ENCODE results near the gene DIO2. TPM values are rescaled to one million over a fixed set of nuclear protein-coding genes. Genes with fewer than 3 reads are reported as not detected.

Gene DIO2
- total RNA-seq, 2 experiments from 2014 or later, result not detected

DNA sequence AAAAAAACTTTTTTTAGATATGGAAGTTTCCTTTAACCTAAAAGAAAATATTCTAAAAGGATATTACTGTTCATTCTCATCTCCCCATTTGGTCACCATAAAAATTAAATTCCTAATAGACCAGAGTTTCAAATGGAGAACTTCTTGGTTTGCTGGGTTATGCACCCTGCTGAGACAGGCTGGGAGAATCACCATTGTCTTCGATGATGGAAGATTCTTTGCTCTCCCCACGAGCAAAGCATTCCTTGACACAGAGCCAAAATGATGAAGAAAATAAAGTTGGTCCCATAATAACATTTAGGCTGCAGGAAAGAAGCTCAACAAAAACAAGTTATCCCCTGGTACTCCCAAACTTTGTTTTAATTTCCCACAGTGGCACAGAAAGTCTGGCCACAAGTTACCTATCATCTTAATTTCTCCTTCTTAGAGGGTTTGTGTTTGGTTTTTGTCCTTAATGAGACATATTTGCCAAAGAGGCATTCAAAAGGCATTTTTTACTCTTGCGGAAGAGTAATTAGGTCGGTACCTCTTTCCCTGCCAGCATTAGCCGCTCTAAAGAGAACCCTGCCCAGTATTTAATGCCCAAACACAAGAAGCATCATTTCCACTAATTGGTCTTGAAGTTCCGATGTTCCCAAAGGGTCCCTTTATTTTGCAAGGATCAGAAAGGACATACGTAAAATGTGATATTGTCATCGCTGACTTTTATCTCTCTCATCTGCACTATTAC, 4.8 kb downstream of the DIO2 start:
- DNase-seq, result no peak
- Mint-ChIP-seq H3K9me3 (peaks cover 1% of the 10 kb centered on the region), H3K27ac (no peak overlapping the region), H3K36me3 (no peaks in the 10 kb centered on the region), H3K4me3 (no peak overlapping the region), H3K4me1 (no peaks in the 10 kb centered on the region), H3K27me3 (no peaks in the 10 kb centered on the region)
- ATAC-seq (ENCODE audit: low read depth), result no peak
- POLR2A ChIA-PET, result no interaction called here

DNA sequence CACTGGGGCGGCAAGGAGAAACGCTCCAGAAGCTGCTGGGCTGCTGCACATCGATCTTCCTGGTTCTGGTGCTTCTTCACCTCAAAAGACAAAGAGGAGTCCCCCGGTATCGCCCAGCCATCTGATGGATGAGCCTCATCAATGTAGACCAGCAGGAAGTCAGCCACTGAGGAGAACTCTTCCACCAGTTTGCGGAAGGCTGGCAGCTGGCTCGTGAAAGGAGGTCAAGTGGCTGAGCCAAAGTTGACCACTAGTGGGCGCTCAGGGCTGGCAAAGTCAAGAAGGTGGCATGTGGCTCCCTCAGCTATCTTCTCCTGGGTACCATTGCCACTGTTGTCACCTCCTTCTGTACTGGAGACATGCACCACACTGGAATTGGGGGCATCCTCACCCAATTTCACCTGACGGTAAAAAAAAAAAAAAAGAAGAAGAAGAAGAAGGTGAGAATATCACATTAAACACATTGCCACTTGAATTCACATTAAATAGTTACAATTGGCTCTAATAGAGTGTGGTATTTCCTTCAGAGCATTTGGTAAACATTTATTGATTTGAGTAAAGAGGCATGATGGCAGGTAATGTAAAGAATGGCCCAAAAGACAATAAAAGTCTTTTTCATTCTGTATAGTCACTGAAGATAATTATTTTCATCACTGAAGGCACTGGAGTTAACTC, 8.3 kb downstream of the DIO2 start:
- no peak for DNase-seq

DNA sequence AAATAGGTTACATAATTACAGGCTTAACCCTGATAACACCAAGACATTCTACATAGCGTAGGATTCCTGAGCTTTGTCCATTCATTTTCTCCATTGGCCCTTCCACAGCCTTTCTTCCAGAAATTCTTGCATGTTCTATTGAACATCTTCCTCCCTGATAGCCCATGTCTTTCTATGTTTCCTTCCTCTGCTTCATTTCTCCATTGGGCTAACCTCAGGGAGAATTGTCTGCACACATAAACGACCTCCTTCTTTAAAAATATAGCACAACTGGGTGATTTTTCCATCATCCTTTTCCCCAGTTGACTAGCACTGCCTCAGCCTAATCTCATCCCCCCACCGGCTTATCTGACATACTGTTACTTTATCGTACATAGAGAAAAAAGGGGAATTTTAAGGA, 11.2 kb downstream of the DIO2 start:
- H3K9me3 Mint-ChIP-seq, result no peaks in the 10 kb centered on the region
- no peaks in the 10 kb centered on the region for H3K4me1 Mint-ChIP-seq
- ATAC-seq (ENCODE audit: low read depth) (no peak), DNase-seq (no peak)
- no peaks in the 10 kb centered on the region for H3K27me3 Mint-ChIP-seq
- POLR2A ChIA-PET, result no interaction called here
- no peak overlapping the region for H3K4me3 Mint-ChIP-seq
- no peak overlapping the region for H3K27ac Mint-ChIP-seq
- H3K36me3 Mint-ChIP-seq, result no peaks in the 10 kb centered on the region

More for the DNA sequence above, 8.3 kb downstream of the DIO2 start:
- no peaks in the 10 kb centered on the region for H3K27me3 Mint-ChIP-seq
- no peak overlapping the region for H3K4me3 Mint-ChIP-seq
- no peak for ATAC-seq (ENCODE audit: low read depth)
- H3K27ac Mint-ChIP-seq, result no peak overlapping the region
- POLR2A ChIA-PET, result no interaction called here
- H3K36me3 Mint-ChIP-seq, result no peaks in the 10 kb centered on the region
- no peaks in the 10 kb centered on the region for H3K4me1 Mint-ChIP-seq
- no peaks in the 10 kb centered on the region for H3K9me3 Mint-ChIP-seq

DNA sequence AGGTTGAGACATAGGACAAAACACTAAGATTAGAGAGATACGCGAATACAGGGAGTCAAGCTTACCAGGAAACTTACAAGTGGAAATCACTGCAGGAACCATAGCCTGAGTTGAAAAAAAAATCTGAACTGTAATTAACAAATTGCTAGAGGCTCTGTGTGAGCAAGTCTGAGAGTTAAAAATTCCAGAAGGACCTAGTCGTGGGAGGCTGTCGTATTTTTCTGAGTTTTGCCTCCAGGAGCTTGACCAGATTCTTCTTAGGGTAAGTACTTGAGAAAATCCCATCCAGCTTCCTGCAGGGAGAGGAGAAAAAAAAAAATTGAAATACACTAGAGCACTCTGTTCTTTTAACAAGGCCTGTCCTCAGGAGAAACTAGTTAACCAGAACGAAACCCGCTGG, 22.7 kb downstream of the DIO2 start:
- Mint-ChIP-seq H3K36me3 (no peaks in the 10 kb centered on the region), H3K4me3 (no peak overlapping the region), H3K9me3 (peaks cover 2% of the 10 kb centered on the region), H3K4me1 (no peaks in the 10 kb centered on the region), H3K27me3 (no peaks in the 10 kb centered on the region), H3K27ac (no peak overlapping the region)
- no peak for DNase-seq
- POLR2A ChIA-PET, result no interaction called here
- ATAC-seq (ENCODE audit: low read depth), result no peak

DNA sequence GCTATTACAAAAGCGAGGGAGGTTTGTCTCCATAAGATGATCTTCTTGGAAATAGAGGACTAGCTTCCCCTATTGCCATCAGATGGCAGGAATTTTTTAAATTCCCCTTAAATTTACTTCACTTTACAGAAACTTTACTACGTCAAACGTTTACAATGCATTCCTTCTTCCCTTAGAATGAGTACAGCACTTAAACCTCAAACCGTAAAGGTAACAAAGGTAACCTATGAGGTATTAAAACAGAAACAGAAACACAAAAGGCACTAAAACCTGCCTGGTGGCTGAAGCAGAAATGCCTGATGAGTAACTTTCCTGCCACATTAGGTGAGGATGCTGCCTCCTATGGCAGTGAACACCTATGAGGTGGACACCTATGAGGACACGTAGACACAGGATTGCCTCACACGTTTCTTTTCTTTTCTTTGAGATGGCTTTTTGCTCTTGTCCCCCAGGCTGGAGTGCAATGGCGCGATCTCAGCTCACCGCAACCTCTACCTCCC, 25.0 kb downstream of the DIO2 start:
- POLR2A ChIA-PET, result no interaction called here
- no peak for DNase-seq

DNA sequence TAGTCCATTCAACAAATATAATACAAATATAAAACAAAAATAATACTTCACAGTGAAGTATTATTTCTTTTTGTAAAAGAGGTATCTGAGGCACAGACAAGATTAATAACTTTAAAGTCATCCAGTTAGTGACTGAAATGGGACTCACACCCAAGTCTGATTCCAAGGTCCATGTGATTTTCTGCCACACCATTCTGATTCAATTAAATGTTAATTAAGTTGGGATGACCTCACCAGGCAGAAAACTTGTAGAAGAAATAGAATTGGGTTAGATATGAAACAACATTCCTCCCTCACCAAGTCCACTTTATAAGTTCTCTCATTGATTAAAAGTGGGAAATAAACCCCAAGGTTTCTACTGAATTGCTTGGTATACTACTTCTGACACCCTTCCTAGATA, 34.4 kb downstream of the DIO2 start:
- Mint-ChIP-seq H3K4me3 (no peak overlapping the region), H3K27ac (no peak overlapping the region), H3K27me3 (no peaks in the 10 kb centered on the region), H3K4me1 (no peaks in the 10 kb centered on the region), H3K36me3 (no peaks in the 10 kb centered on the region), H3K9me3 (no peaks in the 10 kb centered on the region)
- DNase-seq (no peak), ATAC-seq (ENCODE audit: low read depth) (no peak)
- POLR2A ChIA-PET, result no interaction called here

More for the DNA sequence above, 25.0 kb downstream of the DIO2 start:
- Mint-ChIP-seq H3K27me3 (no peaks in the 10 kb centered on the region), H3K27ac (no peak overlapping the region), H3K4me1 (no peaks in the 10 kb centered on the region), H3K4me3 (no peak overlapping the region), H3K36me3 (no peaks in the 10 kb centered on the region), H3K9me3 (peaks cover 2% of the 10 kb centered on the region)
- ATAC-seq (ENCODE audit: low read depth), result no peak

DNA sequence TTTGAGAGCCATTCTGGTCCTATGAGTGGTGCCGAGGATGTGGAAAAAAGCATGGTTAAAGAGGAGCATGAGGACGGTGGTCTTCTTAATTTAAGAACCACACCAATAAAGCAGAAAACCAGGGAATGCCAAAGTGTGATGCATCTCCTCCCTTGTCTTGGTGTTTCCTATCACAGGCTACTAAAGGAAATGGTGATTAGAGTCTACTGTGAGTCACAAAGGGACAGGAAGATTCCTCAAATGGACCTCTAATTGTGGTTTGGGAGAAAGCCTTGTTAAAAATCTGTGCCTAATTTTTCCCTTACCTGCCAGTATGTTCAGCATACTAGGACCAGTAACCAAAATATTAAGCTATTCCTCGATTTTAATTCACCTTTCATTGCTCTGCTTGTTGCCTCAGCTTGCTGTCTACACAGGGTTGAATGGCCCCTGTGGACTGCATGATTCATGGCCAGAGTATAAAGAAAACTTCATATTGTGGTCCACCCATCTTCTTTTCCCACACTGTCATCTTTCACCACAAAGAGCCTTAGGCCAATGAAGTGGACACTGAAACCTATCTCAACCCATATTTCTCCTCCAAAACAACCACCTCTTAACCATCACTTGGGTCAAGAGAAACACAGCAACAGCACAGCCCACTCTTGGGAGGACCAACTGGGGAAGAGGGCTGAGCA, 38.8 kb downstream of the DIO2 start:
- Mint-ChIP-seq H3K27ac (no peak overlapping the region), H3K4me3 (no peak overlapping the region), H3K9me3 (no peaks in the 10 kb centered on the region), H3K36me3 (no peaks in the 10 kb centered on the region), H3K27me3 (no peaks in the 10 kb centered on the region), H3K4me1 (no peaks in the 10 kb centered on the region)
- POLR2A ChIA-PET, result no interaction called here
- DNase-seq, result no peak
- ATAC-seq (ENCODE audit: low read depth), result no peak

DNA sequence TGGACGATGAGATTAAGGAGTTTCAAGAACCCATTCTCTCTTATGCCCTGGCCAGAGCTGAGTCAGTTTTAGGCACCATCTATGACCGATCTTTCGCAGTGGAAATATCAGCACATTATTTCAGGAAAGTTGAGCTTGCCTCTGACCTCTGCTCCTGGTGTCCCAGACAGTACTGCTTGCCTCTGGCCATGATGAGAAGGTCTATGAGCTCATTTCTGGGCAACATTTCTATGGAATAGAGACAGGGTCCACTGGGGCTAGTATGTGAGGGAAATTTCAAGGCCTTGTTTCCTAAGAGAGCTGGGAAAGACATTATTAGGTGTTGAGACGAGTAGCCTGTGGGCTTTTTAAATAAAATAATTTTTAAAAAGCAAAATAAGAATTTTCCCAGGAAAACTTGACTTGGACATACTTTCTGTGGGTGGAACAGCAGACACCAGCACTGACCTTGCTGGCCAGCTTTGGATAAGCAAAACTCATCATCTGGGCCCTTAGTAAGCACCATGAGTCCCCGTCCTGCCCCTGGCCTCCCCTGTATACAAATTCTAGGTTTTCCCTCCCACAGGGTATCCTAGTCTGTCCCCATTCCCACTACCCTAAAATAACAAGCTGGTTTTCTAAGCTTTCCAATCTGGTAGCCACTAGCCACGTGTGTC, 43.4 kb downstream of the DIO2 start:
- no peak overlapping the region for H3K4me3 Mint-ChIP-seq
- no peaks in the 10 kb centered on the region for H3K27me3 Mint-ChIP-seq
- H3K4me1 Mint-ChIP-seq, result no peaks in the 10 kb centered on the region
- no peak overlapping the region for H3K27ac Mint-ChIP-seq
- POLR2A ChIA-PET, result no interaction called here
- no peaks in the 10 kb centered on the region for H3K9me3 Mint-ChIP-seq
- no peaks in the 10 kb centered on the region for H3K36me3 Mint-ChIP-seq
- DNase-seq, result no peak
- no peak for ATAC-seq (ENCODE audit: low read depth)

DNA sequence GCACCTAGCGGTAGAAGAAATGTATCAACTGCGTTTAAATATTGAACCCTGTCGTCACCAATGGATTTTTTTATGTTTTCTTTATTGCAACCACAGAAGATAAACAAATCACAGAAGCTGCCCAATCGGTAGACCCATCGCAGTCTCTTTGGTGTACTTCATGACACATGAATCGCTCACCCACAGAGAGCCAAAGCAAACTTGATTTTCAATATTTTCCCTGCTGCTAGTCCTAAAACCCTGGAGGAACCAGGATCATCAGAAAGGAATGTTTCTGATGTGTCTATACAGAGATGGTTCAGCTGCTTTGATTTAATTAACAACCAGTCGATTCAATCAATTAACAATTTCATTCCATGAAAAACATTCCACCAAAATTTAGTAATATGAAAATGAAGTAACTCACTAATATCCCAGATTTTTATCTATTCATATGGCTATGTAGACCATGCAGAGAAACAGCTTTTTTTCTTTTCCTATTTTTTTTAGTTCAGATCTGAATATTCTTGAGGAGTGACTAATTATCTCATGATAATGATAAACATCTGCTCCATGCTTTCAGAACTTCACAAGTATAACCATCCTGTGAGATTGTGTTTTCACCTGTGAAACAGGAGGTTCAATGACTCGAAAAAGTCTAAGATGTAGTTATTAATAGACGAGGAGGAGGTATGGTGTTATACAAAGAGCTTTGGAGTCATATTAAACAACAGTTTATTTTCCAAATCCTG, 46.1 kb downstream of the DIO2 start:
- no peaks in the 10 kb centered on the region for H3K27me3 Mint-ChIP-seq
- H3K27ac Mint-ChIP-seq, result no peak overlapping the region
- POLR2A ChIA-PET, result no interaction called here
- DNase-seq, result no peak
- no peak for ATAC-seq (ENCODE audit: low read depth)
- H3K4me1 Mint-ChIP-seq, result no peaks in the 10 kb centered on the region
- H3K36me3 Mint-ChIP-seq, result no peaks in the 10 kb centered on the region
- H3K9me3 Mint-ChIP-seq, result no peaks in the 10 kb centered on the region
- no peak overlapping the region for H3K4me3 Mint-ChIP-seq

DNA sequence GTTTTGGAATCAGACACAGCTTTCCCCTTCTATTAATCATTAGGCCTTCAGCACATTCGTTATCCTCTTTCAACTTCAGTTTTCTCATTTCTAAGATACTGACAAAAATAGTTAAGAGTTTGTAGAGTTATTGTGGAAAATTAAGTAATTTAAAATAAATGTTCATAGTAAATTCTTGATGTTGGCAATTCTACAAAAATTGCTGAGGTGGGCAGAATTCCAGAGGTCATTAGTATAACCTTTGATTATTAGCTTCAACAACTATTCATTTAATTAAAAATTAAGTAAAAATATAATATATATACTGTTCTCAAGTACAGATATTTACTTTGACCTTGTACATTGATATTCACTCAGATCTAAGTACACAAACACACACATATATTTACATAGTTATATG, 58.5 kb downstream of the DIO2 start:
- no peak for ATAC-seq (ENCODE audit: low read depth)
- no peak overlapping the region for H3K27ac Mint-ChIP-seq
- H3K4me3 Mint-ChIP-seq, result no peak overlapping the region
- H3K36me3 Mint-ChIP-seq, result no peaks in the 10 kb centered on the region
- H3K27me3 Mint-ChIP-seq, result no peaks in the 10 kb centered on the region
- no peaks in the 10 kb centered on the region for H3K4me1 Mint-ChIP-seq
- no peak for DNase-seq
- H3K9me3 Mint-ChIP-seq, result no peaks in the 10 kb centered on the region
- POLR2A ChIA-PET, result no interaction called here

DNA sequence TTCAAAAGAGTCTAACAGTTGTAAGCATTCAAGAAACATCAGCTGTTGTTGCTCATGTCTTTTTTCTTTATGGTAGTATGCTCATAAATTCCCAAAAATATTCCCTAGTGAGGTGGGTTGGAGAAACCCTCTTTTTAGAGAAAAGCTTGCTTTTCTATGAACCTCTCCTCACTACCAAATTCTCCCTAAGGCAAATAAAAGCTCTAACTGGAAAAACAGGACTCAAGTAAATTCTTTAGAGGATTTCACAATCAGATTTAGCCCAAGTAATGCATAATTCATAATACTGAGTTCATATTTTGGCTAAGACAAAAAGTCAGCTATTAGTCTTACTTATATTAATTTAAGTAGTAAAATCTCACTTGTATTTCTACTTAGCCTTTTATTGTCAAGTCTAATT, 59.1 kb downstream of the DIO2 start:
- Mint-ChIP-seq H3K27me3 (no peaks in the 10 kb centered on the region), H3K4me3 (no peak overlapping the region), H3K4me1 (no peaks in the 10 kb centered on the region), H3K9me3 (no peaks in the 10 kb centered on the region), H3K36me3 (no peaks in the 10 kb centered on the region), H3K27ac (no peak overlapping the region)
- DNase-seq (no peak), ATAC-seq (ENCODE audit: low read depth) (no peak)
- POLR2A ChIA-PET, result no interaction called here

DNA sequence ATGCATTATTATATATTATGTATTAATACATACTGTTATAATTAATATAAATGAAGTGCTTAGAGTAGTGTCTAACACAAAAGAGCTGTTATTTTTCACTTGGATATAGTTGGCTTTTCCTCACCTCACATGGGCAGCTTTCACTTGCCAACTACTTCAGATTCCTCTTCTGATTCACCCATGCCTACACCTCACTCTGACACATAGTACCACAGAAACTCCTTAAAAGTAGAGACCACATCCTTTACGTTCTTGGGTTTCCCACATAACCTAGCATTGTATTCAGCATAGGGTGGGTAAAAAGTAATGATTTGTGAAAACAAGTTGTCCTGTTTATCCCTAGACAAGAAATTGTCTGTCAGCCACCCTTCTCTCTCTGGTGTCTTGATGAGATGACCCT, 61.0 kb downstream of the DIO2 start:
- POLR2A ChIA-PET, result no interaction called here
- Mint-ChIP-seq H3K27me3 (no peaks in the 10 kb centered on the region), H3K4me1 (no peaks in the 10 kb centered on the region), H3K4me3 (no peak overlapping the region), H3K9me3 (peaks cover 2% of the 10 kb centered on the region), H3K27ac (no peak overlapping the region), H3K36me3 (no peaks in the 10 kb centered on the region)
- DNase-seq, result no peak
- ATAC-seq (ENCODE audit: low read depth), result no peak
